ENCODE measurements around the gene PUS1.
"Not testable (repeated sequence)": the region's sequence is repeated elsewhere in the genome, so short reads cannot be mapped to it uniquely, and the experiment has no call there.

Gene PUS1
- 11.4 to 78.8 (median 42.7) reads per million in 9 experiments for total RNA-seq

GRCh38 chr12:131928711-131929580 is at the start of gene PUS1:
Gene PUS1, plus strand, starts transcription at chr12:131929276. Its CDS starts 447 bp downstream, at chr12:131929723.
- ATAC-seq (replicated peaks) = peak; percentile 80
- Mint-ChIP-seq H3K4me3 (peak within 1 kb of the TSS; percentile 99), H3K9me3 (no peaks in the 10 kb centered on the region), H3K27me3 (no peaks in the 10 kb centered on the region), H3K27ac (peak within 1 kb of the TSS; percentile 88 to 97), H3K4me1 (ENCODE audit: low read depth in 2 of 2) (peaks cover 19 to 30% of the 10 kb centered on the region in 2 donors), H3K36me3 (ENCODE audit: insufficient read depth) (peaks cover 39% of the 10 kb centered on the region)
- peak; percentile 88 to 90 (median 89) for DNase-seq

- H3K4me1 Mint-ChIP-seq (ENCODE audit: low read depth in 2 of 2) = peaks cover 0 to 5% of the 10 kb centered on the region in 2 donors
- H3K36me3 Mint-ChIP-seq (ENCODE audit: insufficient read depth) = no peaks in the 10 kb centered on the region
- H3K27me3 Mint-ChIP-seq = peaks cover 0 to 38% of the 10 kb centered on the region in 2 donors
- no peak overlapping the region for H3K27ac Mint-ChIP-seq
- no peak overlapping the region for H3K4me3 Mint-ChIP-seq
- ATAC-seq (replicated peaks) = no peak
- no peaks in the 10 kb centered on the region for H3K9me3 Mint-ChIP-seq
- no peak for DNase-seq
Measured at GRCh38 chr12:131882804-131883520, 46.1 kb upstream of the PUS1 start.

GRCh38 chr12:131883521-131883900 is 45.6 kb upstream of the PUS1 start:
- ATAC-seq (replicated peaks) = no peak
- H3K36me3 Mint-ChIP-seq (ENCODE audit: insufficient read depth) = no peaks in the 10 kb centered on the region
- no peak overlapping the region for H3K27ac Mint-ChIP-seq
- H3K27me3 Mint-ChIP-seq = peaks cover 0 to 34% of the 10 kb centered on the region in 2 donors
- peaks cover 0 to 6% of the 10 kb centered on the region in 2 donors for H3K4me1 Mint-ChIP-seq (ENCODE audit: low read depth in 2 of 2)
- H3K9me3 Mint-ChIP-seq = no peaks in the 10 kb centered on the region
- H3K4me3 Mint-ChIP-seq = no peak overlapping the region
- DNase-seq = no peak

DNA sequence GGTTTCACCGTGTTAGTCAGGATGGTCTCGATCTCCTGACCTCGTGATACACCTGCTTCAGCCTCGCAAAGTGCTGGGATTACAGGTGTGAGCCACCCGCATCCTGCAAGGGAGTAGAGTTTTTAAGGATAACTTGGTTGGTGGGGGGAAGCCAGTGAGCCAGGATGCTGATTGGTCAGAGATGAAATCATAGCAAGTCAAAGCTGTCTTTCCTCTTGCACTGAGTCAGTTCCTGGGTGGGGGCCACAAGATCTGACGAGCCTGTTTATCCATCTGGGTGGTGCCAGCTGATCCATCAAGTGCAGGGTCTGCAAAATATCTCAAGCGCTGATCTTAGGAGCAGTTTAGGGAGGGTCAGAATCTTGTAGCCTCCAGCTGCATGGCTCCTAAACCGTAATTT is 44.0 kb upstream of the PUS1 start:
- H3K27me3 Mint-ChIP-seq = peaks cover 0 to 25% of the 10 kb centered on the region in 2 donors
- not testable (repeated sequence) for DNase-seq; ATAC-seq (replicated peaks); H3K36me3 Mint-ChIP-seq (ENCODE audit: insufficient read depth); H3K4me1 Mint-ChIP-seq (ENCODE audit: low read depth in 2 of 2); H3K4me3 Mint-ChIP-seq; H3K27ac Mint-ChIP-seq; H3K9me3 Mint-ChIP-seq

- no peaks in the 10 kb centered on the region for H3K9me3 Mint-ChIP-seq
- ATAC-seq (replicated peaks) (no peak), DNase-seq (no peak)
- H3K27ac Mint-ChIP-seq = no peak overlapping the region
- peaks cover 0 to 2% of the 10 kb centered on the region in 2 donors for H3K4me1 Mint-ChIP-seq (ENCODE audit: low read depth in 2 of 2)
- H3K36me3 Mint-ChIP-seq (ENCODE audit: insufficient read depth) = no peaks in the 10 kb centered on the region
- H3K27me3 Mint-ChIP-seq = peaks cover 0 to 19% of the 10 kb centered on the region in 2 donors
- no peak overlapping the region for H3K4me3 Mint-ChIP-seq
Measured at GRCh38 chr12:131885543-131886057, 43.5 kb upstream of the PUS1 start.

DNA sequence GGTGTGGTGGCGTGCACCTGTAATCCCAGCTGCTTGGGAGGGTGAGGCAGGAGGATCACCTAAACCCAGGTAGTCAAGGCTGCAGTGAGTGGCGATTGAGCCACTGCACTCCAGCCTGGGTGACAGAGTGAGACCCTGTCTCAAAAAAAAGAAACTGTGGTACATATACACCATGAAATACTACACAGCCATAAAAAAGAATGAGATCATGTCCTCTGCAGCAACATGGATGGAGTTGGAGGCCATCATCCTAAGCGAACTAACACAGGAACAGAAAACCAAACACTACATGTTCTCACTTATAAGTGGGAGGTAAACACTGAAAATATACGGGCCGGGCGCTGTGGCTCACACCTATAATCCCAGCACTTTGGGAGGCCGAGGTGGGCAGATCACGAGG is 37.4 kb upstream of the PUS1 start:
- not testable (repeated sequence) for ATAC-seq (replicated peaks); DNase-seq; H3K36me3 Mint-ChIP-seq (ENCODE audit: insufficient read depth); H3K4me3 Mint-ChIP-seq; H3K9me3 Mint-ChIP-seq; H3K27me3 Mint-ChIP-seq; H3K27ac Mint-ChIP-seq
- H3K4me1 Mint-ChIP-seq (ENCODE audit: low read depth in 2 of 2) = peaks cover 7 to 12% of the 10 kb centered on the region in 2 donors

- ATAC-seq (replicated peaks) = no peak
- peak overlapping the region in 1 of 2 donors; percentile 38 for H3K27ac Mint-ChIP-seq
Measured at GRCh38 chr12:131892711-131893604, 36.1 kb upstream of the PUS1 start.

GRCh38 chr12:131893605-131894312 is 35.3 kb upstream of the PUS1 start:
- Mint-ChIP-seq H3K9me3 (no peaks in the 10 kb centered on the region), H3K36me3 (ENCODE audit: insufficient read depth) (peaks cover 10% of the 10 kb centered on the region), H3K4me1 (ENCODE audit: low read depth in 2 of 2) (peaks cover 7 to 15% of the 10 kb centered on the region in 2 donors), H3K27me3 (no peaks in the 10 kb centered on the region), H3K4me3 (peak overlapping the region; percentile 86 to 87), H3K27ac (peak overlapping the region in 1 of 2 donors; percentile 38)
- DNase-seq (no peak), ATAC-seq (replicated peaks) (no peak)

More at GRCh38 chr12:131892711-131893604, 36.1 kb upstream of the PUS1 start:
- Mint-ChIP-seq H3K9me3 (no peaks in the 10 kb centered on the region), H3K4me3 (peak overlapping the region; percentile 86 to 87), H3K27me3 (no peaks in the 10 kb centered on the region), H3K4me1 (ENCODE audit: low read depth in 2 of 2) (peaks cover 7 to 17% of the 10 kb centered on the region in 2 donors), H3K36me3 (ENCODE audit: insufficient read depth) (peaks cover 7% of the 10 kb centered on the region)
- no peak for DNase-seq

GRCh38 chr12:131894313-131894860 is 34.7 kb upstream of the PUS1 start, which contains the start of gene ULK1:
Gene ULK1, plus strand, starts transcription at chr12:131894622. Its CDS starts 380 bp downstream, at chr12:131895002.
- Mint-ChIP-seq H3K27me3 (no peaks in the 10 kb centered on the region), H3K36me3 (ENCODE audit: insufficient read depth) (peaks cover 10% of the 10 kb centered on the region), H3K4me1 (ENCODE audit: low read depth in 2 of 2) (peaks cover 7 to 15% of the 10 kb centered on the region in 2 donors), H3K4me3 (peak within 1 kb of the TSS; percentile 86 to 87), H3K9me3 (no peaks in the 10 kb centered on the region), H3K27ac (peak within 1 kb of the TSS; percentile 86 to 87)
- DNase-seq = peak; percentile 92 to 95 (median 93)
- ATAC-seq (replicated peaks) = peak; percentile 73

DNA sequence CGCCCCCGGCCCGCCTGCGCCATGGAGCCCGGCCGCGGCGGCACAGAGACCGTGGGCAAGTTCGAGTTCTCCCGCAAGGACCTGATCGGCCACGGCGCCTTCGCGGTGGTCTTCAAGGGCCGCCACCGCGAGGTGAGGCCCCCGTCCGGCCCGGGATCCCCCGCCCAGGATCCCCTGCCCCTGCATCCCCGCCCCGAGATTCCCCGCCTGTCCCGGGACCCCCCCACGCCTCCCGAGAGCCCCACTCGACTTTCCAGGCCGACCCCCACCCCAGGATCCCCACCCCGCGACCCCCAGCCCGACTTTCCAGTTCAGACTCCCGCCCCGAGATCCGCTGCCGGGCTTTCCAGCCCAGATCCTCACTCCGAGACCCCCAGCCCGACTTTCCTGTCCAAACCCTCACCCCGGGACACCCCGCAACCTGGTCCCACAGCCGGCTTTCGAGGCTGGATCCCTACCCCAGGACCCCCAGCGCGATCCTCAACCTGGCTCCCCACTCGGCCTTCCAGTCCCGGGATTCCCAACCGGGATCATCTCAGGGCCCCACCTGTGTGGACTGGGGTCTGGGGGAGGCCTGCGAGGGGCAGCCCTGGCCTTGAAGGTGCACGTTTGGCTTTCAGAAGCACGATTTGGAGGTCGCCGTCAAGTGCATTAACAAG is 34.0 kb upstream of the PUS1 start:
- peaks cover 10% of the 10 kb centered on the region for H3K36me3 Mint-ChIP-seq (ENCODE audit: insufficient read depth)
- H3K9me3 Mint-ChIP-seq = no peaks in the 10 kb centered on the region
- H3K27ac Mint-ChIP-seq = peak overlapping the region; percentile 86 to 87
- peak overlapping the region; percentile 86 to 87 for H3K4me3 Mint-ChIP-seq
- ATAC-seq (replicated peaks) = no peak
- peaks cover 8 to 16% of the 10 kb centered on the region in 2 donors for H3K4me1 Mint-ChIP-seq (ENCODE audit: low read depth in 2 of 2)
- no peaks in the 10 kb centered on the region for H3K27me3 Mint-ChIP-seq
- DNase-seq = no peak

DNA sequence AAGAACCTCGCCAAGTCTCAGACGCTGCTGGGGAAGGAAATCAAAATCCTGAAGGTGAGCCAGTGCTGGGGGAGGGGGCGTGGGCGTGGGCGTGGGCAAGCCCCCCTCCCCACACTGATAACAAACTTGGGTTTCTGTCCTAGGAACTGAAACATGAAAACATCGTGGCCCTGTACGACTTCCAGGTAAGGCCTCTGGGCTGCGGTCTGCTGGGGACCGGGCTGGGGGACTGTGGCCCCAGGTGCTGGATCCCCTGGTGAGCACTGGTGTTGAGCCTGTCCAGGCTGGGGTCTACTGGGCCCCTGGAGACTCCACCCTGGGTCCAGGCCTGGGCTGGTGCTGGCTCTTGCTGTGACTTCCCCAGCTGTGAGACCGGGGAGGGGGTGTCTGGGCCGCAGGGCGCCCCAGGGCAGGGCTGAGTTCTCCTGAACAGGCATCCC is 33.4 kb upstream of the PUS1 start:
- no peaks in the 10 kb centered on the region for H3K9me3 Mint-ChIP-seq
- DNase-seq = no peak
- H3K36me3 Mint-ChIP-seq (ENCODE audit: insufficient read depth) = peaks cover 10% of the 10 kb centered on the region
- H3K27me3 Mint-ChIP-seq = no peaks in the 10 kb centered on the region
- H3K4me3 Mint-ChIP-seq = peak overlapping the region; percentile 86 to 87
- H3K27ac Mint-ChIP-seq = peak overlapping the region; percentile 86 to 87
- H3K4me1 Mint-ChIP-seq (ENCODE audit: low read depth in 2 of 2) = peaks cover 13 to 18% of the 10 kb centered on the region in 2 donors
- ATAC-seq (replicated peaks) = no peak

Data from effector memory CD8-positive, alpha-beta T cell (primary cell).